NCI-H446 treated with DMSO at 0.1 percent for 48 hours (cell line): ENCODE results near the gene ZSCAN2.

ENCODE experiments used
- DNase-seq: peaks from one replicate; lab custom pipeline; 2025; lab: John Stamatoyannopoulos, UW

ZSCAN2 gene

DNA sequence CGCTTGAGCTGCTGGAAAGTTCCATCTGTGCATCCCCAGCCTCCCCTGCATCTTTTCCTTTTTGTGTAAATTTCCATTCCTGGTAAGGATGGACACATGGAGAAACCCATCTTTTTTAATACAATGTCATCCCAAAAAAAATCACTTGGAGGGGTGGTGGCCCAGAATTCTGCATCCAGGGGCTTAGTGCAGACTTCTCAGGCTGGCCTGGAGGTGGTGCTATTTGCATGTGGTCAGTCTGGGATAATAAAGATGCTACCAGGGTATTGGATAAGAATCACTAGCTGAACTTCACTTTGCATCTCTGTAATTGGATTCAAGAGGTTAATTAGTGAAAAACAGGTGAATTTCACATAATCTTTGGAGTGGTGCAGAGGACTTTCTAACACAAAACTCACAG is 1.8 kb upstream of the ZSCAN2 start:
- DNase-seq, result peak; percentile 23

DNA sequence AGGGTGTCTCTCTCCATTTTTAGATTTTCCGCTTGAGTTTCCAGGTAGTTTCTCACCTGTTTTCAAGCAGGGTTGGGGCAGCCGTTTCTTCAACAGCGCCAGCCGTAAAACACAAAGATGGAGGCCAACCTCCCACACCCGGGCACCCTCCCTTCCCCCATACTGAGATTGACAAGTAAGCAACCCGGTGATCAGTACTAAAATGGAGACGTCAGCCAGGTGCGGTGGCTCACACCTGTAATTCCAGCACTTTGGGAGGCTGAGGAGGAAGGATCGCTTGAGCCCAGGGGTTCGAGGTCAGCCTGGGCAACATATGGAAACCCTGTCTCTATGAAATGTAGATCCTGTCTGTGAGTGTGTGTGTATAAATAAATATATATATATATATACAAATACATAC is 903 bp upstream of the ZSCAN2 start:
- DNase-seq, result no peak

DNA sequence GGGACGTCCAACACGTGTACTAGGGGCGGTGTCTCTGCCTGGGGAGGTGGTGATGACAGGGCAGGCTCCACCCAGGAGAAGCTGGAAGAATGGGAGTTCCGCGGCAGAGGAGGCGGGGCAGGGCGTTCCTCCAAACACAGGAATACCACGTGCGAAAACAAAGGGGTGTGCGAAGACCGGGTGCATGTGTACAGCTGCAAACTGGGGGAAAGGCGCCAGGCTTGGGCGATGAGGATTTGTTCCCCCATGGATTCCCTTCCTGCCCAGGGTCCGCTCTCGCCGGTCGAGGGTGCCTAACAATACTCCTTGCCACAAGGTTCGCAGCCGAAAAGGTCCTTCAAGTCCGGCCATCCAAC is 500 bp upstream of the ZSCAN2 start:
- DNase-seq, result peak; percentile 76

DNA sequence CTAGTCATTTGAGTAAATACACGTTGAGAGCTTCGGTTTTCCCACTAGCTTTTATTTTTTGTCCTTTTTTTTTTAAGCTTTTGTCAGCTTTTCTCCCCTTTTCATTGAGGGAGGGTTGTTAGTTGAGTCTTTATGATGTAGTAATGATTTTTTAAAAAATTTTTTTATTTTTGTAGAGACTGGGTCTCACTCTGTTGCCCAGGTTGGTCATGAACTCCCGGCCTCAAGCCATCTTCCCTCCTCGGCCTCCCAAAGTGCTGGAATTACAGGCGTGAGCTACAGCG is 688 bp downstream of the ZSCAN2 start:
- no peak for DNase-seq

DNA sequence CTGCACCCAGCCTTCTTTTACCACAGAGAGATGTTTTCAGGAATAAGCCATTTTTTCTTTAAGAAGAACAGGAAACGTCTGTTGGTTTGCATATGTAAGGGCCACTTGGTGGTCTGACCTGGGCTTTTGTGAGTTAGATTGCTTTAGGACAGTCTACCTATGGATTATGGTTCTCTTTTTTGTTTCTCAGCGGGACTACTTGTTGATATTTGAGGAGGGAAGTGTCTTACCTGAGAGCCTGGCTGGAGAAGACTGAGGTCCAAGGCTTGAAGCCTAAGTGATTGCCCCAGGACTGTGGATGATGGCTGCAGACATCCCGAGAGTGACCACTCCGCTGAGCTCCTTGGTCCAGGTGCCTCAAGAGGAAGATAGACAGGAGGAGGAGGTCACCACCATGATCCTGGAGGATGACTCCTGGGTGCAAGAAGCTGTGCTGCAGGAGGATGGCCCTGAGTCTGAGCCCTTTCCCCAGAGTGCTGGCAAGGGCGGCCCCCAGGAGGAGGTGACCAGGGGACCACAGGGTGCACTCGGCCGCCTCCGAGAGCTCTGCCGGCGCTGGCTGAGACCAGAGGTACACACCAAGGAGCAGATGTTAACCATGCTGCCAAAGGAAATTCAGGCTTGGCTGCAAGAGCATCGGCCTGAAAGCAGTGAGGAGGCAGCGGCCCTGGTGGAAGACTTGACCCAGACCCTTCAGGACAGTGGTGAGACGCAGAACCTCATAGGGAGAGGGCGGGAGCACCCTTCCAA is 3.0 kb downstream of the ZSCAN2 start:
- no peak for DNase-seq

DNA sequence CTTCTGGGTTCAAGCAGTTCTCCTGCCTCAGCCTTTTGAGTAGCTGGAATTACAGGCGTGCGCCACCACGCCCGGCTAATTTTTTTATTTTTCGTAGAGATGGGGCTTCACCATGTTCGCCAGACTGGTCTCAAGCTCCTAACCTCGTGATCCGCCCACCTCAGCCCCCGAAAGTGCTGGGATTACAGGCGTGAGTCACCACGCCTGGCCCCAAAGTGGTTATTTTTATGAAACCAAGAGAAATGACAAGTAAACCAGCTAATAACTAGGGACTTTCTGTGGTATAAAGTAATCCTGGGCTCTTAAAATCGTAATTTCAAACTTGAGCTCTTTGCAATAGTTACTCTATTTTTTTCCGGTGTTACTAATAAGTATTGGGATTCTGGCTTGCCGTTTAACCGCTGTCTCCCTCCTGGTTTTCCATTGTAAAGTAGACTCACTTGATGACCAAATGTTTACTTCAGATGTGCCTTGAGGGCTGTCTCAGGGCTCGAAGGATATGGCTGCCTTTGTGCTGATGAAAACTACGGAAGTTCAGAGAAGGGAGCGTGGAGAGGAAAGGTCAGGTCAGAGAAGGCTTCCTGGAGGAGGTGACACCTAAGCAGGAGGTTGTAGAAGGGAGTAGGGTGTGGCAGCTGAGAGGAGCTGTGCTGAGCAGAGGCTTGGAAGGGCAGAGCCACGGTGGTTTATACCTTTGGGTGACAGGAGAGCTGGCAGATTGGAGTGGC is 4.2 kb downstream of the ZSCAN2 start:
- no peak for DNase-seq

DNA sequence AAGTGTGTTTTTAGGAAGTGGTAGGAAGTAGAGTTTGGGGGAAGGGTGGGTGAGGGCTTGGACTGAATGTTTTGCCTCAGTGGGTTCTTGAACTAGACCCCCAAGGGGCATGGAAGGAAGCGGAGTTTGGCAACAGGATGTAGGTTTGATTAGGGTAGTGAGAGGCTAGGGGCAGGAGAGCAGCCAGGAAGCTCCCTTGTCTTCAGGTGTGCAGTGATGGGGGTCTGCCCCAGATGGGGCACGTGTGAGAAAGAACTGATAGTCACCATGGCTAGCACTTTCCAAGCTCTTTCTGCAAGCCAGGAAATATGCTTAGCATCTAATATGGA is 4.7 kb downstream of the ZSCAN2 start:
- DNase-seq, result no peak

DNA sequence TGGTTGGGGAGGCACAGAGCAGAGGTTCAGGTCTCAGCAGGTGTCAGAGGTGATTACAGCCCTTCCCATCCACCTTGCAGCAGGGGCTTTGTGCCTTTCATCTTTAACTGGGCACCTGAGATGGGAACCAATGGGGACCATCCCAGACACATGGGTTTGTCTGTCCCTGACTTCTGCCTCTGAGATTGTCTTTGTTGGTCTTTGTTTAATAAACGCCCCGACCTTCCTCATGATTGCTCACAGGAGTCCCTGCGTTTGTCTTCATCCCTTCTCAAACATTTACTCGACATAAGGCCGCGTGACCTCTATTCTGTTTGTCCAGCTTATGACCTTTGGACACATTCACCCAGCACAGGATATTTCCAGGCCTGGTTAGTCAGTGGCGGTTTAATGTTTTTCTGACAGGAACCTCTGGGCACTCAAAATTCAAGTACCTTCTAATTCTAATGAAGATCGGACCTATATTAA is 5.9 kb downstream of the ZSCAN2 start:
- DNase-seq, result no peak

DNA sequence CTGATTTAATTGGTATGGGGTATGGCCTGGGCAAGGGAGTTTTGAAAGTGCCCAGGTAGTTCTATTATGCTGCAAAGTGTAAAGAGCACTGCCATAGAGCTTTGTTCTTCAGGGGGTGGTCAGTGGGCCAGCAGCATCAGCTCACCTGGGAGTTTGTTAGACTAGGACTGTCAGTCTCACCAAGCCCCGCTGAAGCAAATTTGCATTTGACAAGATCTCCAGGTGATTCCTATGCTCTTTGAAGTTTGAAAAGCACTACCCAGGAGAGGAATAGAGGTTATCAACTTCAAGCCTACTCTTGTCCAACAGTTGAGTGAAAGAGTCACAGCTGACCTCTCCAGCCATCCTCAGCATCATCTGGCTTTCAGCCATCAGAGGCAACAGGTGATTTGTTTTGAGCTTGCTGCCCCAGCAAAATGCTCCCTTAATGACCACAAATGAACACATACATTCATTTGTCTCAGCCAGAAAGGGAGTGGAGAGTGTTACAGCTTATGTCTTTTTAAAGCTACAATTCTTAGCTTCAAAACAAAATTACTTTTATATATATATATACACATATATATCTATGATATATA is 8.0 kb downstream of the ZSCAN2 start:
- no peak for DNase-seq

DNA sequence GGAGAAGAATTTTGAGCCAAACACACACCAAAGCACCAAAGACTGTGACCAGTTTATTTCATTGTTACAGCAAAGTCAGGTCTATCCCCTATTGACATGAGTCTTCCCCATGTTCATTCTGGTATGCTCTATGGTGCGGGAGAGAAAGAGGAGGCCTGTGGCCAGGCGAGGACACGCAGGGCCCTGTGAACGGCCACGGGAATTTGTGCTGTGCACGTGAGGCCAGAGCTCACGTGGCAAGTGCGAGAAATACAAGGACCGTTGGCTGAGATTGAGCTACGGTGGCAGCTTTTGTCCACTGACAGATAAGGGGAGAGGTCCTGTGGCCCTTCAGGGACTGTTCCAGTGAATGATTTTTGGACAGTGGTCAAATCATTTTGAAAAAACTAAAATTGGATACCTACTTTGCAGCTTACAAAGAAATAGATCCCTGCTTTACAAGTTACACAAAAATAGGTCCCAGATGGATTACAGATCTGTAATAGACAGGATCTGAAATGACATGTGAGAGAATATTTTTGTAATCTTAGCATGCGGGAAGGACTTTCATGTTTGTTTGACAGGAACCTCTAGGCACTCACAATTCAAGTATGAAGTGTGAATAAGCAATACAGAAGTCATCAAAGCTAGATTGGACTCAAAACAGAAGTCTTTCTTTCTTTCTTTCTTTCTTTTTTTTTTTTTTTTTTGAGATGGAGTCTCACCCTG is 9.2 kb downstream of the ZSCAN2 start:
- no peak for DNase-seq

DNA sequence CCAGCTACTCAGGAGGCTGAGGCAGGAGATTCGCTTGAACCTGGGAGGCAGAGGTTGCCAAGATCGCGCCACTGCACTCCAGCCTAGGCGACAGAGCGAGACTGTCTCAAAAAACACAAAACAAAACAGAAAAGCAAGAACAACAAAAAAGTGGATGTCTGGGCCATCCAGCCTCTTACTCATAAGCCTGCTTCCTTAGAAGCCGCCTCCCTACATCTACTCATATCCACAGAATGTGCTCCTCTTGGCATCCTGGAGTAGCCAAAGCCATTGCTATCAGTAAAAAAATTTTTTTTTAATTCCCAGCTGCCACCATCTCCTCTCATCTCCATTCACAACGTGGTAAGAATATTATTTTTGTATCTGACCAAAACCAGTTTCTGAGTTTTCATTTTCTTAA is 10.8 kb downstream of the ZSCAN2 start:
- no peak for DNase-seq

DNA sequence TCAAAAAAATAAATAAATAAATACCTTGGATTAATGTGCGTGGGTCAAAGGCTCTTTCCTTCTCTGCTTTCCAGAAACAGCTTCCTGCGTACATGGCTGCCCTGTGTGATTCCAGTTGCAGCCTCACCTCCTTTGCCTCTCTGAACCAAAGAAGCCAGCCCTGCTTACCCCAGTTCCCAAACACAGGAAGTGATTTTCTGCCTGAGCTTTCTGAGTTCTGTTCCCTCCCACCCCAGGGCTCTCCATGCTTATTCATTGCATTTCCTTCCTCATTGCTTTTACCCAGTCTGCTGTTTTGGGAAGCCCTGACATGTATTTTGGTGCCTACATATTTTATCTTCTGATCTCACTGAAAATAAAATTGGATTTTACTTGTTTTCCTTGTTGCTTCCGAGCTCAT is 15.4 kb downstream of the ZSCAN2 start:
- DNase-seq, result no peak

DNA sequence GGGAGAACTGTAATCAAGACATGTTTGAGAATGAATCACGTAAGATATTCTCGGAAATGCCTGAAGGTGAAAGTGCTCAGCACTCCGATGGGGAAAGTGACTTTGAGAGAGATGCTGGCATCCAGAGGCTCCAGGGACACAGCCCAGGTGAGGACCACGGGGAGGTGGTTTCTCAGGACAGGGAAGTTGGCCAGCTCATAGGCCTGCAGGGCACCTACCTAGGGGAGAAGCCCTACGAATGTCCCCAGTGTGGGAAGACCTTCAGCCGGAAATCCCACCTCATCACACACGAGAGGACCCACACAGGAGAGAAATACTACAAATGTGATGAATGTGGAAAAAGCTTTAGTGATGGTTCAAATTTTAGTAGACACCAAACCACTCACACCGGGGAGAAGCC is 19.8 kb downstream of the ZSCAN2 start:
- no peak for DNase-seq

DNA sequence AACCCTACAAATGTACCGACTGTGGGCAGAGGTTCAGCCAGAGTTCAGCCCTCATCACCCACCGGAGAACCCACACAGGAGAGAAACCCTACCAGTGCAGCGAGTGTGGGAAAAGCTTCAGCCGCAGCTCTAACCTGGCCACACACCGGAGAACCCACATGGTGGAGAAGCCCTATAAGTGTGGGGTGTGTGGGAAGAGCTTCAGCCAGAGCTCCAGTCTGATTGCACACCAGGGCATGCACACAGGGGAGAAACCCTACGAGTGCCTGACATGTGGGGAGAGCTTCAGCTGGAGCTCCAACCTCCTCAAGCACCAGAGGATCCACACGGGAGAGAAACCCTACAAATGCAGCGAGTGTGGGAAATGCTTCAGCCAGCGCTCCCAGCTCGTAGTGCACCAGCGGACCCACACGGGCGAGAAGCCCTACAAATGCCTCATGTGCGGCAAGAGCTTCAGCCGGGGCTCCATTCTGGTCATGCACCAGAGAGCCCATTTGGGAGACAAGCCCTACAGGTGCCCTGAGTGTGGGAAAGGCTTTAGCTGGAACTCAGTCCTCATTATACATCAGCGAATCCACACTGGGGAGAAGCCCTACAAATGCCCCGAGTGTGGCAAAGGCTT is 20.7 kb downstream of the ZSCAN2 start:
- DNase-seq, result no peak

DNA sequence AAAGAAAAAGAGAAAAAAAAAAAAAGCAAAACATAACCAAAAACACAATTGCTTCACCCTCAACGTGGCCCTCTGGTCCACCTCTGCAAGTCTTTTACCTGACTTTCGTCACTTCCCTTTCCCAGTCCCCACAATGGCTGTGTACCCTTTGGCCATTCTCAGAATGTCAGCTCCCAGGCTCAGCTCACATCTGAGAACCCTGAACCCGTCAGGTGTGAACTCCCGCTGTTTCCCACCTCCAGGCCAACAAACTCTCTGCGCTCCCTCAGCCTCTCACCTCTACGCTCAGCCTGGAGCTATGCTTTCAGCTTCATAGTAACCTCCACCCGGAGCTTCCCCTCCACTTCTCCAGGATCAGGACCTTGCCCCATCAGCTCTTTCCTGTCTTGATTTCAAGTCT is 23.6 kb downstream of the ZSCAN2 start:
- DNase-seq, result no peak

DNA sequence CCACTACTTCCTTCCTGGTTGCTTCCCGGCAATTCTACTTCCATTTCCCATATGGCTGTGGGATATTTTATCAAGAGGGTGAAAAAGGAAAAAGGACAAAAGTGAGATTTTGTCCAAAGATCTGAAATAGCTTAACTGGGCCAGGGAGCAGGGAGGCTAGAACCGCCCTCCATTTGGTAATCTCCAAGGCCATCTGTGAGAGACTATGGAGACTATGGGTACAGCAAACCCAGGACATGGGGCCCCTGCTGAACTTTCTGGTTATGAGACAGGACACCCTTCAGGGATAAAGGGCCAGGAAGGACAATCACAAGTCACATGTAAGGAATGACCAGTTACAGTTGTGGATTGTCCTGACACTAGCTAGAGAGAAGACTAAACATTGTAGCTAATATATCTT is 24.3 kb downstream of the ZSCAN2 start:
- no peak for DNase-seq

DNA sequence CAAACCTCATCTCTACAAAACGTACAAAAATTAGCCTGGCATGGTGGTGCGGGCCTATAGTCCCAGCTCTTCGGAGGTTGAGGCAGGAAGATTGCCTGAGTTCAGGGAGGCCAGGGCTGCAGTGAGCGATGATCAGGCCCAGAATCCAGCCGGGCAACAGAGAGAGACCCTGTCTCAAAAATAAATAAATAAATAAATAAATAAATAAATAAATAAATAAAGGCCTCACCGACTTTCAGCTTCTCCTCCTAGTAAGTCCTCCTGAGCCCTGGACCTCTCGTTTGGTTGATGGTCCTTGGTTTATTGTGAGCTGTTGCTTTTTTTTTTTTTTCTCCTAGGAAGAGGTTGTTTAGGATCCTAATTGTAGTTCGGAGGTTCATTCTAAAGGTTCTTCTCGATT is 28.2 kb downstream of the ZSCAN2 start:
- DNase-seq, result no peak

DNA sequence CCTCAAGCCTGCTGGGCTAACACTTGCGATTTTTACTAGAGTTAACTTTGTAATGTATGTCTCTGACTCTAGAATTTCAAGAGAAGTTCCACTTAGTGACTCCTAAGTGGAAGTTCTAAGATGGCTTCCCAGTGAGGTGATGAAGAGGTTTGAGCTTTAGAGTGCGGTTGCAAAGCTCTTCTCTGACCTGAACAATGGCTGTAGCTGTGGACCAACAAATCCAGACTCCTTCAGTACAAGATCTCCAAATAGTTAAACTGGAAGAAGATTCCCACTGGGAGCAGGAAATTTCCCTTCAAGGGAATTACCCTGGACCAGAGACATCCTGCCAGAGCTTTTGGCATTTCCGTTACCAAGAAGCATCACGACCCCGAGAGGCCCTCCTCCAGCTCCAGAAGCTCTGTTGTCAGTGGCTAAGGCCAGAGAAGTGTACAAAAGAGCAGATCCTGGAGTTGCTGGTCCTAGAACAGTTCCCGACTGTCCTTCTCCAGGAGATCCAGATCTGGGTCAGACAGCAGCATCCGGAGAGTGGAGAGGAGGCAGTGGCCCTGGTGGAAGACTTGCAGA is 31.0 kb downstream of the ZSCAN2 start:
- no peak for DNase-seq

DNA sequence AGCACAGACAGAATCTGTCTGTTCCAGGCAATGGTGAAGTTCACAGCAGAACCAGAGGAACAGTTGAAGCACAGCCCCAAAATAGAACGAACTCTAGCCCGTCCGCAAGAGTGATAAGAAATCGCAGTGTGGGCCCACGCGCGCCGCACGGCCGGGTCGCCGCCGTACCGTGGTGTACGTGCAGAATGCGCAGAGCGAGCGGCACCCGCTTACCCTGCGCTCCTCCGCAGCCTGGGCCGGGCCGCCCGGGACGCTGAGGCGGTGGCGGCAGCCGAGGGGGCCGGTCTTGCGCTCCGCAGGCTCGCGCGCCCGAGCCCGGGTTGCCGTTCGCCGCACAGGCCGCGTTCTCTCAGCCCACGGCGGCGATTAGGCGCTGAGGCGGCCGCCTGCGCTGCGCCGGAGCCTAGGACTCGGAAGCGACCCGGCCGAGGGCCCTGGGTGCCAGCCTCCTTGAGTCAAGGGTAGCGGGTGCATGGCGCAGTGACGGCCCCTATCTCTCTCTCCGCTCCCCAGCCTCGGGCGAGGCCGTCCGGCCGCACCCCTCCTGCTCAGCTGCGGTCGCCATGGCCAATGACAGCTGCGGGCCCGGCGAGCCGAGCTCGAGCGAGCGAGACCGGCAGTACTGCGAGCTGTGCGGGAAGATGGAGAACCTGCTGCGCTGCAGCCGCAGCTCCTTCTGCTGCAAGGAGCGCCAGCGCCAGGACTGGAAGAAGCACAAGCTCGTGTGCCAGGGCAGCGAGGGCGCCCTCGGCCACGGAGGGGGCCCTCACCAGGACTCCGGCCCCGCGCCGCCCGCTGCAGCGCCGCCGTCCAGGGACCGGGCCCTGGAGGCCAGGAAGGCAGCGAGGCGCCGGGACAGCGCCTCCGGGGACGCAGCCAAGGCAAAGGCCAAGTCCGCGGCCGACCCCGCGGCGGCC is 32.8 kb downstream of the ZSCAN2 start:
- DNase-seq, result no peak

DNA sequence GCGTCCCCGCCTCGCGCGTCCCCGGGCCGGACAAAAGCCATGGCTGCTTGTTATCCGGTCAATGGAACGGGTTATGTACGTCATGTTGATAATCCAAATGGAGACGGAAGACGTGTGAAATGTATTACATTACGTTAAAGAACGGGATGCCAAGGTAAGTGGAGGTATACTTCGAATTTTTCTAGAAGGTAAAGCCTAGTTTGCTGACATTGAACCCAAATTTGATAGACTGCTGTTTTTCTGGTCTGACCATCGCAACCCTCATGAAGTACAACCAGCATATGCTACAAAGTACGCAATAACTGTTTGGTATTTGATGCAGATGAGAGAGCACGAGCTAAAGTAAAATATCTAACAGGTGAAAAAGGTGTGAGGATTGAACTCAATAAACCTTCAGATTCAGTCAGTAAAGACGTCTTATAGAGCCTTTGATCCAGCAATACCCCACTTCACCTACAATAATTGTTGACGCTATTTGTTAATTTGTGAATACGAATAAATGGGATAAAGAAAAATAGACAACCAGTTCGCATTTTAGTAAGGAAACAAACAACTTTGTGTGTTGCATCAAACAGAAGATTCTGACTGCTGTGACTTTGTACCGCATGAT is 33.5 kb downstream of the ZSCAN2 start:
- DNase-seq, result no peak

DNA sequence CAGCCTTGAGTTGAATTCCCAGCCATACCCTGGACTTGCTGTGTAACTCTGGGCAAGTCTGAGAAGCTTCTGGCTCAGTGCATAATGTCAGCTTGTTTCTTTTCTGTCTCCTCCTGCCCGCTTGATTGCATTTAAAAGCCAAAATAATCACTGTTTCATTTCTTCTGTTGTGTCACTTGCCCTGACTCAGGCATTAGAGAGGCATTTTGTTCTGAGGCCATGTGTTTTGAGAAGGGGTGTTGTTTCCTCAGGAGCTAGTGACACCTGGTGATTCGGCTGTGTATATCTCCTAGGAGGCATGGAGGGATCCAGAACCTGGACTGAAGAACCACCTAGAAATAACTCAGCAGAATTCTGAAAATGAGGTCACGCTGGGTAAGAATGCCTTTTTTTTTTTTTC is 37.3 kb downstream of the ZSCAN2 start:
- no peak for DNase-seq
